ENCODE results near the gene ODC1.

- TF ChIP-seq, protein P1, sequence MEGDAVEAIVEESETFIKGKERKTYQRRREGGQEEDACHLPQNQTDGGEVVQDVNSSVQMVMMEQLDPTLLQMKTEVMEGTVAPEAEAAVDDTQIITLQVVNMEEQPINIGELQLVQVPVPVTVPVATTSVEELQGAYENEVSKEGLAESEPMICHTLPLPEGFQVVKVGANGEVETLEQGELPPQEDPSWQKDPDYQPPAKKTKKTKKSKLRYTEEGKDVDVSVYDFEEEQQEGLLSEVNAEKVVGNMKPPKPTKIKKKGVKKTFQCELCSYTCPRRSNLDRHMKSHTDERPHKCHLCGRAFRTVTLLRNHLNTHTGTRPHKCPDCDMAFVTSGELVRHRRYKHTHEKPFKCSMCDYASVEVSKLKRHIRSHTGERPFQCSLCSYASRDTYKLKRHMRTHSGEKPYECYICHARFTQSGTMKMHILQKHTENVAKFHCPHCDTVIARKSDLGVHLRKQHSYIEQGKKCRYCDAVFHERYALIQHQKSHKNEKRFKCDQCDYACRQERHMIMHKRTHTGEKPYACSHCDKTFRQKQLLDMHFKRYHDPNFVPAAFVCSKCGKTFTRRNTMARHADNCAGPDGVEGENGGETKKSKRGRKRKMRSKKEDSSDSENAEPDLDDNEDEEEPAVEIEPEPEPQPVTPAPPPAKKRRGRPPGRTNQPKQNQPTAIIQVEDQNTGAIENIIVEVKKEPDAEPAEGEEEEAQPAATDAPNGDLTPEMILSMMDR (optimal IDR thresholded peaks at IDR 0.05 in 1 of 3, IDR thresholded peaks at IDR 0.05 in 1 of 3, conservative IDR thresholded peaks at IDR 0.05 in 1 of 3; ENCODE audit: extremely low read depth in 1 of 3, insufficient read depth in 2 of 3, low read length in 3 of 3), result no peak
- TF ChIP-seq EZH2 (IDR thresholded peaks at IDR 0.05; ENCODE audit: low read length), result no peak
Measured at GRCh38 chr2:10413503-10413902, 34.6 kb downstream of the ODC1 start.
